CD4-positive, alpha-beta T cell treated with Interleukin-15 for 1 hour (primary cell): Measurements from ENCODE around the gene SLC9A9.

ENCODE experiments used
- DNase-seq: peaks from one replicate; pipeline ENCODE4 v3.0.0-alpha.2; 2020

SLC9A9 gene

GRCh38 chr3:143228405-143228804 lies 619.9 kb downstream of the SLC9A9 start:
- DNase-seq, result no peak

DNA sequence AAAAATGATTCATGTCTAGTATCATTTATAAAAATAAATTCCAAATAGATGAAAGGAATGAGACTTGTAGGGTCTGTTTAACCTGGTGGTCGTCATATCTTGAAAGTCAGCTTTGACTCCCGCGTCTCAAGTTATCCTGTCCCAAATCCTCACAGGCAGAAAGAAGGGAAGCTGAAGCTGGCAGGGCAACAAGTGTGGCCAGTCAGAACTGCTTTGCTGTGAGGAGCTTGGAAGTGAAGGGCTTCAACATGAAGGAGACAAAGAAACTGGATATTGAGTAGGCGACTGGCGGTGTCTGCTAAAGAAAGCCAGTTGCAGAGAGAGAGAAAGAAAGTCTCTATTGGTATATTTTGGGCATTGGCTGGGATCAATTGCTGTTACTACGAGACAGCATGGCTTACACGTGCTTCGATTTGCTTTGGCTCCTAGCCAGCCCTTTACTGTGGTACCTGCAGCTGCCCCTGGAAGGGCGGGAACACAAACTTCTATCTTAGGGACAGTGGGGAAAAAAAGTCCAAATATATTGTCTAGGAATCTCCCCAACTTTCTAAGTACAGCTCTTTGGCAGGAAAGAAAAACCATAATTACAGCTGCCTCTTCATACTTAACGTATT lies 621.5 kb downstream of the SLC9A9 start:
- DNase-seq, result no peak

DNA sequence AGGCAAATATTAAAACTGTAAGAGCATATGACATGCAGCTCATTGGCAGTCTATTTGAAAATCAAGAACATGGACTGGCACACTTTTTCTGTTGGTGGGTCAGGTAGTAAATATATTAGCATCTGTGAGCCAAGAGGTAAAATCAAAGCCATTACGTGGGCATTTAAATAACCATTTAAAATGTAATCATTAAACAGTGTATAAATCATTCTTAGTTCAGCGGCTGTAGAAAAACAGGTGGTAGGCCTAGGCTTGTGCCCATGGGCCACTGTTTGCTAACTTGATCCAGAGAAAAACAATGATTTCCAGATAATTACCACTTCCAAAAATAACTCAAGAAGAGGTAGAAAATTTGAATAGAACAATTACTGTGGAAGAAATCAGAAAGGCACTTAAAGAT lies 623.6 kb downstream of the SLC9A9 start:
- no peak for DNase-seq

DNA sequence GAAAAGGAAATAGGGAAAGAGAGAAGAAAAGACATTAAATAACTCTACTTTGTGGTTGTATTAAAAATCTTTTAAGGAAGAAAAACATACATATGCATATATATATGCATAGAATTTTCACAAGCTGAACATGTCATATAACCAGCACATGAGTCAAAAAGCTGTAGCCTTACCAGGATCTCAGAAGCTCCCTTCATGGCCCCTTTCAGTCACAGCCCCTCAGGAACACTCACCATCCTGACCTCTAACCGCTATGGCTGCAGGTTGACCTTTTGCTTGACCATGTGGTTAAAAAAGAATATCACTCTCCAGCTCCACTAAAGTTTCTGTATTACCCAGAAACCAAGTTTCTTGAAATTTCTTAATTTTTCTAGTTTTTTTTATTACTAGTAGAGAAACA lies 625.3 kb downstream of the SLC9A9 start:
- DNase-seq, result no peak

- no peak for DNase-seq
Observed at GRCh38 chr3:143222505-143222904, 625.8 kb downstream of the SLC9A9 start.

GRCh38 chr3:143221446-143221845 lies 626.8 kb downstream of the SLC9A9 start:
- DNase-seq, result no peak

GRCh38 chr3:143220741-143221140 lies 627.5 kb downstream of the SLC9A9 start:
- no peak for DNase-seq

DNA sequence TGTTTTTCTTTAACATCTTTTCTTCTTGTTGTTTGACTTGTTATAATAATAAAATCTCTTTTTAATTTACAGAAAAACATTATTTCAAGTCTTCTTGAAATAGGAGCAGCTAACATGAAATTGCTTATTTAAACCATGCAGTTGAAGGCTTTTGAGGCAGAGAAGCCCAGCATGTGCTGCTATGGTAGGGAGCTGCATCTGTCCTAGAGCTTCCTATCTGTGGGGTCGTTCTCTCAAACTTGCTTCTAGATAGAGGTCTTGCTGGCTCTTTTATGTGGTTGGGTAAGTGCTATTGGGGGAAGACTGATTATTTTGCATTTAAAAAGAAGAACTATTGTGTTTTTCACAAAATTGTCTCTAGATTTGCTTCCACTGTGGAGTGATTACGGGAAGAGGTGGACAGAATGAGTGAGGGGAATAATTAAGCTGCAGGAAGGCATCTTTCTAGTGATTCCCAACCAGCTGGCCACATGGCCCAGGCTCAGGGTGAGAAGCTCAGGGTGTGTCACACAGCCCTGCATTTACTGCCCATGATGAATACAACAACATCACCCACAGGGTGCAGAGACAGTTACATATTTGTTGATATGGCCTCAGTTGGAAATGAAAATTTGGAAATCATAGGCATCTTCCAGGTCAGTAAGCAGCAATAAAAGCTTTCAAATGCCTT lies 630.0 kb downstream of the SLC9A9 start:
- DNase-seq, result no peak

GRCh38 chr3:143217283-143217682 lies 631.0 kb downstream of the SLC9A9 start:
- DNase-seq, result no peak

GRCh38 chr3:143216709-143217182 lies 631.5 kb downstream of the SLC9A9 start:
- no peak for DNase-seq
